ENCODE results near the gene ELFN1. TPM values are rescaled to one million over a fixed set of nuclear protein-coding genes. Genes with fewer than 3 reads are reported as not detected.
"Not testable (repeated sequence)": the region's sequence is repeated elsewhere in the genome, so short reads cannot be mapped to it uniquely, and the experiment has no call there.

The ELFN1 gene
- total and polyA plus RNA-seq, 7 experiments from 2014 or later: 0.19 TPM; not detected in 6

DNA sequence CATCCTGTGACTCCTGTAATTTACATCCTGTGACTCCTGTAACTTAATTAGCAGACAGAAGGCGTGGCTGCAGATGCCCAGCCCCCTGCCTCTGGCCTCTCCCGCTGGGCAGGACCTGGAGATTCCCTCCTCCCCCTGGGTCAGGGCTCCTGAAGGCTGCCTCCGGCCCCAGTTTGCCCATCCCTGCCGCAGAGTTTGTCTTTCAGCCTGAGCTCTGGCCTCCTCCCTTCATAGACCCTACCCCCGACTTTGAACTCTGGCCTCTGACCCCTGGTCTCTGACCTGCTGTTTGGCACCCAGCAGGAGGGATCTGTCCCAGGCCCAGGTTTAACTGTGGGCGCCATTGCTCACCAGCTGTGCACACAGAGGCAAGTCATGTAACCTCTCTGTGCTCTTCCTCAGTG lies 45.6 kb downstream of the ELFN1 start:
- H3K27ac ChIP-seq (ENCODE audit: low read depth, low read length): no peak overlapping the region
- H3K4me3 ChIP-seq (ENCODE audit: low read length): no peak overlapping the region
- H3K27me3 ChIP-seq (ENCODE audit: control insufficient read depth in 2 of 2, insufficient read depth in 2 of 2, low read length in 2 of 2): no peaks in the 10 kb centered on the region
- H3K4me1 ChIP-seq (ENCODE audit: control insufficient read depth in 2 of 2, insufficient read depth in 2 of 2, low read length in 2 of 2): no peaks in the 10 kb centered on the region
- H3K36me3 ChIP-seq (ENCODE audit: control insufficient read depth in 2 of 3, insufficient read depth in 3 of 3, low read length in 3 of 3): no peaks in the 10 kb centered on the region
- H3K9me3 ChIP-seq (ENCODE audit: control insufficient read depth in 2 of 3, low read length in 3 of 3): no peaks in the 10 kb centered on the region
- ChIA-PET POLR2A (no interaction called here), CTCF (no interaction called here)
- Mint-ChIP-seq H3K9me3 (peaks cover 0 to under 1% (median 0%) of the 10 kb centered on the region in 11 donors), H3K27me3 (peaks cover 0 to 3% (median 0%) of the 10 kb centered on the region in 5 donors), H3K4me3 (no peak overlapping the region), H3K36me3 (no peaks in the 10 kb centered on the region), H3K27ac (no peak overlapping the region), H3K4me1 (peaks cover 0 to 7% (median 3%) of the 10 kb centered on the region in 7 donors)
- intact Hi-C loops (cut with micrococcal nuclease): no loop called here
- DNase-seq: no peak
- ATAC-seq: no peak

DNA sequence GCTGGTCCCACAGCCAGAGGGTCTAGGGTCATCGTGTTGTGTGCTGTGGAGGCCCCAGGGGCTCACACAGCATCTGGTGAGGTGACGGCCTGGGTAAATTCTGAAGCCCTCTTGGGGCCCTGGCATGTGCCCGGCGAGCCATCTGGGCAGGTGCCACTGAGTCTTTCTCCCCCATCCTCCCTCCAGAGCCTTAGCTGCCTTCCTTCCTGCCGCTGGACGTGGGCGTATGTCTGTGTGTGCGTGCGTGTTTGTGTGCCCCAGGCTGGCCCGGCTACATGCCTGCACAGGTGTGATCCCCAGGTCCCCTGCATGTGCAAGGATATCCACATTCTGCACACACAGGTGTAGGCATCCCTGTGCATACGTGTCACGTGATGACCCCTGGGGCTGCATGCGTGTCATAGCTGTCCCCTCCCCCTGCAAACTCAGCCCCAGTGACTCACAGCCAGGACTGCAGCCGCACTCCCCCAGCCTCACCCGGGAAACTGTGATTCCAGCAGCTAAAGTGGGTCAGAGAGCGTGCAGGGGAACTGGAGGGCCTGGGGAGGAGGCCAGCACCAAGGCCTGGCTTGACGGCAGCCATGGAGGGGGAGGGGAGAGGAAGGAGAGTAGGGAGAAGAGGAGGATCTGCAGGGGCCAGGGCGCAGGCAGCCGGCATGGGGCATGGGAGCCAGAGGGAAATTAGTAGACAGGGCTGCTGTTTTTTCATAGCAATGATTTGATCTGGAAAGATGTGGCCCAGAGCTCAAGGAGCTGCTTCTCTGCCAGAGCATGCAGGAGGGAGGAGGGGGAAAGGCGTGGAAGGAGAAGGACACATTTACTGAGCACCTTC lies 46.4 kb downstream of the ELFN1 start:
- ChIA-PET POLR2A (no interaction called here), CTCF (no interaction called here)
- Histone ChIP-seq H3K27me3 (ENCODE audit: control insufficient read depth in 2 of 2, insufficient read depth in 2 of 2, low read length in 2 of 2) (no peaks in the 10 kb centered on the region), H3K9me3 (ENCODE audit: control insufficient read depth in 2 of 3, low read length in 3 of 3) (no peaks in the 10 kb centered on the region), H3K4me3 (ENCODE audit: low read length) (no peak overlapping the region), H3K27ac (ENCODE audit: low read depth, low read length) (no peak overlapping the region), H3K4me1 (ENCODE audit: control insufficient read depth in 2 of 2, insufficient read depth in 2 of 2, low read length in 2 of 2) (no peaks in the 10 kb centered on the region), H3K36me3 (ENCODE audit: control insufficient read depth in 2 of 3, insufficient read depth in 3 of 3, low read length in 3 of 3) (no peaks in the 10 kb centered on the region)
- no peak for DNase-seq
- H3K9me3 Mint-ChIP-seq: no peaks in the 10 kb centered on the region
- intact Hi-C loops (cut with micrococcal nuclease): no loop called here
- peak overlapping the region in 2 of 10 donors; percentile 13 to 23 for H3K4me3 Mint-ChIP-seq
- H3K27ac Mint-ChIP-seq: peak overlapping the region in 1 of 9 donors; percentile 62
- peaks cover 0 to 7% (median 2%) of the 10 kb centered on the region in 7 donors for H3K4me1 Mint-ChIP-seq
- ATAC-seq: no peak
- H3K36me3 Mint-ChIP-seq: no peaks in the 10 kb centered on the region
- peaks cover 0 to 3% (median 0%) of the 10 kb centered on the region in 5 donors for H3K27me3 Mint-ChIP-seq

DNA sequence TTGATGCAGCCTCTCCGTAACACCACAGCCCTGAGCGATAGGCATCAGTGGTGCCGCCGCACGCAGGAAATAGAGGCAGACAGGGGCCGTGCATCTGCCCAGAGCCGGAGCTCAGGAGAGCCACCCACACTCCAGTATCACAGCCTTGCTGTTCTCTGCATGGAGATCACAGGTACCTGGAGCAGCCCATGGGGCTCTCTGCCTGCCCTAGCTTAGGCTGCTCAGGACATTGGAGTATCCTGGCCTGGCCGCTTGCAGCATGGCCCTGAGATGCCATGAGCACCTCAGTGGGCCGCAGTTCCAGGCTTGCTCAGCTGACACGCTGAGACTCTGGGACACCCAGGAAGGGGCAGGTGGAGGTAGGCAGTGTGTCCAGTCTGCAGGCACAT lies 47.0 kb downstream of the ELFN1 start:
- Mint-ChIP-seq H3K36me3 (no peaks in the 10 kb centered on the region), H3K4me1 (peaks cover 0 to 7% (median 2%) of the 10 kb centered on the region in 7 donors), H3K27ac (no peak overlapping the region), H3K27me3 (peaks cover 0 to 3% (median 0%) of the 10 kb centered on the region in 5 donors), H3K4me3 (peak overlapping the region in 1 of 10 donors; percentile 0), H3K9me3 (no peaks in the 10 kb centered on the region)
- Histone ChIP-seq H3K4me1 (ENCODE audit: control insufficient read depth in 2 of 2, insufficient read depth in 2 of 2, low read length in 2 of 2) (no peaks in the 10 kb centered on the region), H3K4me3 (ENCODE audit: low read length) (no peak overlapping the region), H3K9me3 (ENCODE audit: control insufficient read depth in 2 of 3, low read length in 3 of 3) (no peaks in the 10 kb centered on the region), H3K27me3 (ENCODE audit: control insufficient read depth in 2 of 2, insufficient read depth in 2 of 2, low read length in 2 of 2) (no peaks in the 10 kb centered on the region), H3K36me3 (ENCODE audit: control insufficient read depth in 2 of 3, insufficient read depth in 3 of 3, low read length in 3 of 3) (no peaks in the 10 kb centered on the region), H3K27ac (ENCODE audit: low read depth, low read length) (no peak overlapping the region)
- POLR2A ChIA-PET: no interaction called here
- CTCF ChIA-PET: no interaction called here
- ATAC-seq (no peak), DNase-seq (no peak)
- intact Hi-C loops (cut with micrococcal nuclease): no loop called here

DNA sequence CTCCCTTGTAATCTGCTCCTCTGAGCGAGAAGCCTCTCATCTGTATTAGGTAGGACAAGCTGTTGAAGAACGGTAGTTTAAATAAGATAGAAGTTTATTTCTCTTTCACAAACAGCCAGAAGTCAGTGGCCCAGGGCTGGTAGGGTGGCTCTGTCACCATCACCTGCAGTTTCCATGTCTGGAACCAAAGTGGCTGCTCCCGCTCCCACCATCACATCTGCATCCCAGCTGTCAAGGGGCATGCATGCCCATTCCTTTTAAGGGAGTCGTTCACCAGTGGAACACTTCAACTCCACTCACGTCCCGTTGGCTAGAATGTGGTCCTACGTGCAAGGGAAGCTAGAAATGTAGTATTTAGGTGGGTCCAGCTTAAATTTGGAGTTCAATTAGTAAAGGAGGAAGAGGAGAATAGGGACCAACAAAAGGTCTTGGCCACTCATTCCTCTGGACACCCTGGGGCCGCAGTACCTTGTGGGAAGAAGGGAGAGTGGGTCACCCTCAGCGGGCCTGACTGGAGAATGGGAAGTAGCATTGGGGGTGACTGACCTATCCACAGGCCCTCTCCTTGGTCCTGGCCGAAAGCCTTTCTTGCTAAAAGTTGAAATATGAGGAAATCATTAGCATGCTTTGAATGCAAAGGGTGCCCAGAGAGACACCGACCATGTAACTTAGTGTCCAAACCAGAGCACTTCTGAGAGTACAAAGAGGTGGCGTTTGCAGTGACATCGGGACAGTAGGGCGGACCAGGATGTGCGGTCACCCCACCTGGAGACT lies 48.0 kb downstream of the ELFN1 start:
- ATAC-seq: no peak
- no peak for DNase-seq
- no peak overlapping the region for H3K27ac Mint-ChIP-seq
- peaks cover 0 to 3% (median 0%) of the 10 kb centered on the region in 5 donors for H3K27me3 Mint-ChIP-seq
- H3K4me1 Mint-ChIP-seq: peaks cover 0 to 7% (median 2%) of the 10 kb centered on the region in 7 donors
- Histone ChIP-seq H3K4me3 (ENCODE audit: low read length) (no peak overlapping the region), H3K9me3 (ENCODE audit: control insufficient read depth in 2 of 3, low read length in 3 of 3) (no peaks in the 10 kb centered on the region), H3K27ac (ENCODE audit: low read depth, low read length) (no peak overlapping the region), H3K36me3 (ENCODE audit: control insufficient read depth in 2 of 3, insufficient read depth in 3 of 3, low read length in 3 of 3) (no peaks in the 10 kb centered on the region), H3K4me1 (ENCODE audit: control insufficient read depth in 2 of 2, insufficient read depth in 2 of 2, low read length in 2 of 2) (no peaks in the 10 kb centered on the region), H3K27me3 (ENCODE audit: control insufficient read depth in 2 of 2, insufficient read depth in 2 of 2, low read length in 2 of 2) (no peaks in the 10 kb centered on the region)
- CTCF ChIA-PET: no interaction called here
- intact Hi-C loops (cut with micrococcal nuclease): no loop called here
- no peaks in the 10 kb centered on the region for H3K36me3 Mint-ChIP-seq
- H3K4me3 Mint-ChIP-seq: no peak overlapping the region
- POLR2A ChIA-PET: no interaction called here
- H3K9me3 Mint-ChIP-seq: no peaks in the 10 kb centered on the region

DNA sequence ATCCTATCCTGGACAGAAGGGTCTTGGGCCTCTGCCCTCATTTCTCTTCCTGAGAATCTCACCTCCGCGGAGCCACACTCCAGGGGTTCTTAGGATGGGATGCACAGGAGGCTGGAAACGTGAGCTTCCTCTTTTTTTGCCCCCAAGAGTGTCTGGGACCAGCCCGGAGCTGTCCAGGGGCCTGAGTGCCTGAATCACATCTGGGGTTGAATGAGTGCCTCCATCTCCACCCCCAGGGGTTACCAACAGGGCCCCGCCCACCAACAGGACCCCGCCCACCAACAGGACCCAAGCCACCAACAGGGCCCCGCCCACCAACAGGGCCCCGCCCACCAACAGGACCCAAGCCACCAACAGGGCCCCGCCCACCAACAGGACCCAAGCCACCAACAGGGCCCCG lies 48.8 kb downstream of the ELFN1 start:
- H3K27me3 ChIP-seq (ENCODE audit: control insufficient read depth in 2 of 2, insufficient read depth in 2 of 2, low read length in 2 of 2); ATAC-seq: not testable (repeated sequence)

DNA sequence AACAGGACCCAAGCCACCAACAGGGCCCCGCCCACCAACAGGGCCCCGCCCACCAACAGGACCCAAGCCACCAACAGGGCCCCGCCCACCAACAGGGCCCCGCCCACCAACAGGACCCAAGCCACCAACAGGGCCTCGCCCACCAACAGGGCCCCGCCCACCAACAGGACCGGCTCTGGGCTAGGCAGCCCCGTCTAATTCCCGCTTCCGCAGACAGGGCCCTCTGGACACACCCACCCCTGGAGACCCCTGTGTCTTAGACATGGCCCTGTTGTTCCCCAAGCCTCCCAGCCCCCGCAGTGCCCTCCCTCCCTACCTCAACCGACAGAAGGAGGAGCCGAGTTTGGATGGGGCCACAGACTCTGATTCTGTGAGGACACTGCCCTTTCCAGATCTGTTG lies 49.2 kb downstream of the ELFN1 start:
- H3K27ac Mint-ChIP-seq; POLR2A ChIA-PET; intact Hi-C loops (cut with micrococcal nuclease); ATAC-seq; H3K4me3 Mint-ChIP-seq; H3K4me1 ChIP-seq (ENCODE audit: control insufficient read depth in 2 of 2, insufficient read depth in 2 of 2, low read length in 2 of 2); H3K36me3 ChIP-seq (ENCODE audit: control insufficient read depth in 2 of 3, insufficient read depth in 3 of 3, low read length in 3 of 3); CTCF ChIA-PET; H3K27me3 ChIP-seq (ENCODE audit: control insufficient read depth in 2 of 2, insufficient read depth in 2 of 2, low read length in 2 of 2); H3K9me3 ChIP-seq (ENCODE audit: control insufficient read depth in 2 of 3, low read length in 3 of 3); H3K4me1 Mint-ChIP-seq; H3K36me3 Mint-ChIP-seq; H3K27me3 Mint-ChIP-seq; H3K9me3 Mint-ChIP-seq; H3K27ac ChIP-seq (ENCODE audit: low read depth, low read length); H3K4me3 ChIP-seq (ENCODE audit: low read length); DNase-seq: not testable (repeated sequence)

More for the DNA sequence above, 48.8 kb downstream of the ELFN1 start:
- H3K4me3 ChIP-seq (ENCODE audit: low read length); H3K27ac ChIP-seq (ENCODE audit: low read depth, low read length); POLR2A ChIA-PET; H3K27ac Mint-ChIP-seq; H3K4me1 ChIP-seq (ENCODE audit: control insufficient read depth in 2 of 2, insufficient read depth in 2 of 2, low read length in 2 of 2); H3K4me3 Mint-ChIP-seq; H3K36me3 Mint-ChIP-seq; H3K9me3 Mint-ChIP-seq; intact Hi-C loops (cut with micrococcal nuclease); H3K27me3 Mint-ChIP-seq; H3K9me3 ChIP-seq (ENCODE audit: control insufficient read depth in 2 of 3, low read length in 3 of 3); DNase-seq; CTCF ChIA-PET; H3K36me3 ChIP-seq (ENCODE audit: control insufficient read depth in 2 of 3, insufficient read depth in 3 of 3, low read length in 3 of 3); H3K4me1 Mint-ChIP-seq: not testable (repeated sequence)

Measured in naive thymus-derived CD4-positive, alpha-beta T cell (primary cell).